Measurements from ENCODE around the gene UPP1. TPM values are rescaled to one million over a fixed set of nuclear protein-coding genes. Genes with fewer than 3 reads are reported as not detected.

Gene UPP1
- total RNA-seq, 4 donors from 2014 or later = 21.5 to 178 (median 49.6) TPM

DNA sequence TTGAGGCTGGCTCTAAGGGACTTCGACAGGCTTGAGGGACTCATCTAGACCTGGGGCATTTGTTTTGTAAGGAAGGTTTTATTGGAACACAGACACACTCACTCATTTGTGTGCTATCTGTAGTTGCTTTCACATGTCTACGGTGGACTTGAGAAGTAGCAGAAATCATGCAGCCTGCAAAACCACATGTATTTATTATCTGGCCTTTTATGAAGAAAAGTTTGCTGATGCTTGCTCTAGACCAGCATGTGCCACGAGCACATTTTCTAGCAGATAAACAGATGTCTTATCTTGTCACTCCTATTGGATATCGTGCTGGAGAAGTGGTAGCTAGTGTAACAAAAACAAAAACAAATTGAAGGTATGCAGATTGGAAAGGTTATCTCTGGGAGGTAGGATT, 9.8 kb downstream of the UPP1 start:
- 70 to 75% methylated on average over 4 of the region's 4 CpGs for whole genome bisulfite sequencing, 2 donors
- peaks cover 22 to 96% (median 23%) of the 10 kb centered on the region in 3 donors for H3K36me3 ChIP-seq
- peaks cover 0 to 51% (median 27%) of the 10 kb centered on the region in 3 donors for H3K4me1 ChIP-seq
- intact Hi-C loops (cut with DNase I) = no loop called here
- H3K4me3 ChIP-seq = no peak overlapping the region
- TF ChIP-seq POLR2A (IDR thresholded peaks at IDR 0.05) = no peak
- TF ChIP-seq, protein P1, sequence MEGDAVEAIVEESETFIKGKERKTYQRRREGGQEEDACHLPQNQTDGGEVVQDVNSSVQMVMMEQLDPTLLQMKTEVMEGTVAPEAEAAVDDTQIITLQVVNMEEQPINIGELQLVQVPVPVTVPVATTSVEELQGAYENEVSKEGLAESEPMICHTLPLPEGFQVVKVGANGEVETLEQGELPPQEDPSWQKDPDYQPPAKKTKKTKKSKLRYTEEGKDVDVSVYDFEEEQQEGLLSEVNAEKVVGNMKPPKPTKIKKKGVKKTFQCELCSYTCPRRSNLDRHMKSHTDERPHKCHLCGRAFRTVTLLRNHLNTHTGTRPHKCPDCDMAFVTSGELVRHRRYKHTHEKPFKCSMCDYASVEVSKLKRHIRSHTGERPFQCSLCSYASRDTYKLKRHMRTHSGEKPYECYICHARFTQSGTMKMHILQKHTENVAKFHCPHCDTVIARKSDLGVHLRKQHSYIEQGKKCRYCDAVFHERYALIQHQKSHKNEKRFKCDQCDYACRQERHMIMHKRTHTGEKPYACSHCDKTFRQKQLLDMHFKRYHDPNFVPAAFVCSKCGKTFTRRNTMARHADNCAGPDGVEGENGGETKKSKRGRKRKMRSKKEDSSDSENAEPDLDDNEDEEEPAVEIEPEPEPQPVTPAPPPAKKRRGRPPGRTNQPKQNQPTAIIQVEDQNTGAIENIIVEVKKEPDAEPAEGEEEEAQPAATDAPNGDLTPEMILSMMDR (IDR thresholded peaks at IDR 0.05) = no peak
- DNase-seq = no peak
- H3K27ac ChIP-seq = peak overlapping the region in 1 of 4 donors; percentile 64
- no peaks in the 10 kb centered on the region for H3K9me3 ChIP-seq
- no peaks in the 10 kb centered on the region for H3K27me3 ChIP-seq

DNA sequence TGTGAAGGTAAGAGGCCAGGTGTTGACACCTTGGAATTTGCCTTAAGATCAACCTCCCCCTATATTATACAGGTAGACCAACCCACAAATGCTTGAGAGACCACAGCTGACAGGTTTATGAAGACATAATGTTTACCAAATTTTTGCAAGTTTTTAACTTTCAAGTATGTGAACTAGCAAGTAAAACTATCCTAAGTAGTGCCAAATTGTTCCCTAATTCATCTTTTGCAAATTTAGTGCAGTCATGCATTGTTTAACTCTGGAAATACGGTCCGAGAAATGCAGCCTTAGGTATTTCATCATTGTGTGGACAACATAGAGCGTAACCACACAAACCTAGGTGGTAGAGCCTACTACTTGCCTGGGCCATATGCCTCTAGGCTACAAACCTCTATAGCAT, 10.7 kb downstream of the UPP1 start:
- WGBS, 2 donors = 63 to 71% methylated on average over 3 of the region's 3 CpGs
- no peak overlapping the region for H3K27ac ChIP-seq
- H3K9me3 ChIP-seq = no peaks in the 10 kb centered on the region
- H3K4me1 ChIP-seq = peaks cover 0 to 42% (median 18%) of the 10 kb centered on the region in 3 donors
- DNase-seq = no peak
- no peak for TF ChIP-seq POLR2A (IDR thresholded peaks at IDR 0.05)
- TF ChIP-seq, protein P1 (IDR thresholded peaks at IDR 0.05) = no peak
- intact Hi-C loops (cut with DNase I) = loop anchor here (10.0 kb wide), 2 partner anchors 65 to 105 kb away; partner anchors contain the start of gene C7orf57
- H3K4me3 ChIP-seq = no peak overlapping the region
- peaks cover 23 to 97% (median 23%) of the 10 kb centered on the region in 3 donors for H3K36me3 ChIP-seq
- no peaks in the 10 kb centered on the region for H3K27me3 ChIP-seq

DNA sequence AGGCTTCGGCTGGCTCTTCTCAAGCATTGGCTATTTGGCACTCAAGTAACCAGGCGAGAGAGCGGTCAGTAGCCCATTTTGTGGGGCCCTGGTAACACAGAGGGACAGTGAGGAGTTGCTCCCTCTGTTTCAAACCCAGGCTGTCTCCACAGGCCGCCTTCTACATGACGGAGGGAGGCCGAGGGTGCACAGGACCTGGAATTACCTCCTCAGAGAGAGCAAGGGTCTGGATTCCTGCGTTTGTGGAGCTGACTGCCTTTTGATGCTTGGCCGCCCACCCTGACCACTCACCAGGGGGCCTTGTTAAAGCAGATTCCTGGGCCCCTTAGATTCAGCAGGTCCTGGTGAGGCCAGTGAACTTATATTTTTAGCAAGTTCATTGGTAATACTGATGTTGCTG, 12.3 kb downstream of the UPP1 start:
- Histone ChIP-seq H3K27ac (no peak overlapping the region), H3K9me3 (no peaks in the 10 kb centered on the region), H3K4me1 (peaks cover 0 to 26% (median 3%) of the 10 kb centered on the region in 3 donors), H3K4me3 (no peak overlapping the region), H3K36me3 (peaks cover 23 to 97% (median 24%) of the 10 kb centered on the region in 3 donors), H3K27me3 (no peaks in the 10 kb centered on the region)
- TF ChIP-seq POLR2A (IDR thresholded peaks at IDR 0.05) = no peak
- TF ChIP-seq, protein P1 (IDR thresholded peaks at IDR 0.05) = no peak
- 93 to 95% methylated on average over 5 to 8 of the region's 8 CpGs for WGBS, 2 donors
- intact Hi-C loops (cut with DNase I) = loop anchor here (10.0 kb wide), 2 partner anchors 67 to 107 kb away; partner anchors contain the start of gene C7orf57
- no peak for DNase-seq

DNA sequence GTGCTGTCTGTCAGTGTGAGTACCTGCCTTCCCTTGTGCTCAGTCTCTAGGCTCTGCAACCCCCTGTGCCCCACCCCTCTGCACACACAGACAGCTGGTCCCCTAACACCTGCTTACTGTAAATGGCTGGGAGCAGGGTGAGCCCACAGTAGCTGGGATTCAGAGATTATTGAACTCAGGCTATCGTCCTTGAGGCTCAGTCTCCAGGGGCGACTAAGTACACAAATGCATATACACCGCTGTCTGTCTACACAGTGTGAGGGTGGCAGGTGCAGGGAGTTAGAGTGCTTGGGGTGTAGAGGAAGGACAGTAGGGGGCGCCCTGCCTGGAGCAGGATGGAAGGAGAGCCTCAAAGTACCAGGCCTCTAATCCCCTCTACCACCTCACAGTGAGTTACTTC, 12.9 kb downstream of the UPP1 start:
- TF ChIP-seq POLR2A (IDR thresholded peaks at IDR 0.05) = no peak
- TF ChIP-seq, protein P1 (IDR thresholded peaks at IDR 0.05) = peak in 1 of 6 experiments; percentile 25
- intact Hi-C loops (cut with DNase I) = loop anchor here (10.0 kb wide), 2 partner anchors 67 to 107 kb away; partner anchors contain the start of gene C7orf57
- Histone ChIP-seq H3K9me3 (no peaks in the 10 kb centered on the region), H3K4me3 (no peak overlapping the region), H3K36me3 (peaks cover 26 to 97% (median 30%) of the 10 kb centered on the region in 3 donors), H3K27me3 (no peaks in the 10 kb centered on the region), H3K4me1 (peaks cover 0 to 20% (median 3%) of the 10 kb centered on the region in 3 donors), H3K27ac (no peak overlapping the region)
- 71 to 85% methylated on average over 1 to 4 of the region's 4 CpGs for WGBS, 2 donors
- DNase-seq = no peak

DNA sequence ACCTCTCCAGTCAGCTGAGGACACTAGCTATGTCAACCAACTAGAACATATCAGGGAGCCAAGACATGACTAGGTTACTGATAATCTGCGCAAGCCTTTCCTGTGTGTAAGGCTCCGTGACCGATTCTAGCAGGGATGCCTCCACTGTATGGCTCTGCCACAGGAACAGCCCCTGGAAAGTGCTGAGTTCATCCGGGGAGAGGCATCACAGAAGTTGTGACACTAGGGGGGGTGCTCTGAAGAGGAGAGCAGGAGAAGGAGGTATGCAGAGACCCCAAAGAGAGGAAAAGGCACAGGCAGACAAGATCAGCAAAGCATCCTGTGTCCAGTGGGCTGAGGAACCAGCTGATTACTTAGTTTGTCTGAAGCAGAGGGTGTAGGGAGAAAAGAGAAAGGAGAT, 13.5 kb downstream of the UPP1 start:
- no peak for TF ChIP-seq POLR2A (IDR thresholded peaks at IDR 0.05)
- TF ChIP-seq, protein P1 (IDR thresholded peaks at IDR 0.05) = no peak
- Histone ChIP-seq H3K27ac (no peak overlapping the region), H3K27me3 (no peaks in the 10 kb centered on the region), H3K36me3 (peaks cover 31 to 99% (median 36%) of the 10 kb centered on the region in 3 donors), H3K9me3 (no peaks in the 10 kb centered on the region), H3K4me3 (no peak overlapping the region), H3K4me1 (peaks cover 0 to 14% (median 0%) of the 10 kb centered on the region in 3 donors)
- 83 to 86% methylated on average over 2 to 3 of the region's 4 CpGs for WGBS, 2 donors
- DNase-seq = no peak
- intact Hi-C loops (cut with DNase I) = loop anchor here (10.0 kb wide), 2 partner anchors 68 to 108 kb away; partner anchors contain the start of gene C7orf57

Measured in esophagus squamous epithelium (tissue), 5 donors.